Kidney epithelial cell (primary cell): Measurements from ENCODE around the gene PSME3IP1. TPM values are rescaled to one million over a fixed set of nuclear protein-coding genes. Genes with fewer than 3 reads are reported as not detected.

Experiments used
- DNase-seq: peaks from one replicate; pipeline ENCODE4 v3.0.0-alpha.2; 2010; ENCODE audit warnings: low read depth
- H3K27me3 ChIP-seq: 2 replicates; pipeline ENCODE4 v1.6.0; 2011; ENCODE audit warnings: low read length; ENCODE audit not compliant: control insufficient read depth, insufficient read depth
- H3K36me3 ChIP-seq: 2 replicates; pipeline ENCODE4 v1.5.1; 2011; ENCODE audit warnings: low read length; ENCODE audit not compliant: control insufficient read depth, insufficient read depth
- H3K4me3 ChIP-seq: 2 replicates; pipeline ENCODE4 v1.5.1; 2011; ENCODE audit warnings: low read depth, mild to moderate bottlenecking, control low read depth, low read length
- total RNA-seq: library from RNA; depleted of rRNA; stranded (reverse); fragments of >200 nt; gene quantifications from 2 replicates; pipeline ENCODE4 v1.2.3, GENCODE V29; 2015
- TF ChIP-seq, protein P1 (sequence below): IDR thresholded peaks from 2 replicates; pipeline ENCODE4 v1.5.1; 2011; ENCODE audit warnings: mild to moderate bottlenecking, moderate library complexity, low read length, control low read depth, inconsistent platforms; ENCODE audit not compliant: insufficient read depth, poor library complexity, severe bottlenecking

Gene PSME3IP1
- total RNA-seq, 1 donor from 2014 or later, result 94.5 TPM

DNA sequence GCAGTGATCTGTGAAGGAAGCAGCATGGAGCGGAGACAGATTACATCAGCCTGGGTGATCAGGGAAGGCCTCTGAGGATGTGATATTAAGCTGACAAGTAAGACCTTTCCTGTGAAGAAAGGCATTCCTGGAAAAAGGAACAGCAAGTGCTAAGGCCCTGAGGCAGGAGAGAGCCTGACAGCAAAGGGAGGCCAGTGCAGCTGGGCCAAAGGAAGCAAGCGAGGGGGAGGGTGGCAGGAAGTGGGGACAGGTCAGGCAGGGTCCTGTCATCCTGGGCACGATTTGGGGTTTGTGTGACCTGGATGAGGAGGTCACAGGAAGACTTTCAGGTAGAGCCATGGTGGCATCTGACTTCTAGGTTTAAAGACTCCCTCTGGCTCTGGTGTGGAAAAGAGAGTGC is 81.1 kb downstream of the PSME3IP1 start:
- TF ChIP-seq, protein P1, sequence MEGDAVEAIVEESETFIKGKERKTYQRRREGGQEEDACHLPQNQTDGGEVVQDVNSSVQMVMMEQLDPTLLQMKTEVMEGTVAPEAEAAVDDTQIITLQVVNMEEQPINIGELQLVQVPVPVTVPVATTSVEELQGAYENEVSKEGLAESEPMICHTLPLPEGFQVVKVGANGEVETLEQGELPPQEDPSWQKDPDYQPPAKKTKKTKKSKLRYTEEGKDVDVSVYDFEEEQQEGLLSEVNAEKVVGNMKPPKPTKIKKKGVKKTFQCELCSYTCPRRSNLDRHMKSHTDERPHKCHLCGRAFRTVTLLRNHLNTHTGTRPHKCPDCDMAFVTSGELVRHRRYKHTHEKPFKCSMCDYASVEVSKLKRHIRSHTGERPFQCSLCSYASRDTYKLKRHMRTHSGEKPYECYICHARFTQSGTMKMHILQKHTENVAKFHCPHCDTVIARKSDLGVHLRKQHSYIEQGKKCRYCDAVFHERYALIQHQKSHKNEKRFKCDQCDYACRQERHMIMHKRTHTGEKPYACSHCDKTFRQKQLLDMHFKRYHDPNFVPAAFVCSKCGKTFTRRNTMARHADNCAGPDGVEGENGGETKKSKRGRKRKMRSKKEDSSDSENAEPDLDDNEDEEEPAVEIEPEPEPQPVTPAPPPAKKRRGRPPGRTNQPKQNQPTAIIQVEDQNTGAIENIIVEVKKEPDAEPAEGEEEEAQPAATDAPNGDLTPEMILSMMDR, result no peak
- Histone ChIP-seq H3K4me3 (no peak overlapping the region), H3K36me3 (no peaks in the 10 kb centered on the region), H3K27me3 (no peaks in the 10 kb centered on the region)
- no peak for DNase-seq

DNA sequence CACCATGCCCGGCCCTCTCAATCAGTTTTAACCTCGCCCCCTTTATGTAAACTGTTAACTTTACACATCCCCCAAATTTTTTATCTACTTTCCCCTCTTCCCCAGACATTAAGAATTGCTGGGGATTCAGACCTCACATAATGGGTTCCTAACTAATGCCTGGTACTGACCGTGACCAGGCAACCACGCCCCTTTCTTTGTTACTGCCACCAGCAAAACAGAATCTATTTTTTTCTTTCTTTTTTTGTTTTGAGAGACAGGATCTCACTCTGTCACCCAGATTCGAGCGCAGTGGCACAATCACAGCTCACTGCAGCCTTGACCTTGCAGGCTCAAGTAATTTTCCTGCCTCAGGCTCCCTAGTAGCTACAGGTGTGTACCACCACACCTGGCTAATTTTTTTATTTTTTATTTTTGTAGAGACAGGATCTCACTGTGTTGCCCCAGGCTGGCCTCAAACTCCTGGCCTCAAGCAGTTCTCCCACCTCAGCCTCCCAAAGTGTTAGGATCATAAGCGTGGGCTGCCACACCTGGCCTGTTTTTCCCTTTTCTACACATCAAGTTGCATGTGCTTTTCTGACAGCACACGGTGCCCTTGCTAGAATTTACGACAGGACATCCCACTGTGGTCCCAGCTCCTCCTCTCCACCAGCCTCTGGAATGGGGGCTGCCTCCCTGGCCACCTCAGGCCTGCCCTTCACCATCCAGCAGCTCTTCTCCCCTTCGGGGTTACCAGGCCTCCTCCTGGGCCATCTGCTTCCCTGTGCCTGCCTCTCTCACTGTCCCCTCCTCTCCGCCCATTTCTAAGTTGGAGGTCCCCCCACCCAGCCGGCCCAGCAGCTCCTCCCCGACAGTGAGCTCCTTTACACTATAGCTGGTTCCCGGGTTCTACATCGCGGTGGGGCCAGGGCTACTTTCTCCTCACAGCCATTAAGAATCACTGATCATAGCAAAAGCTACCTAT is 82.7 kb downstream of the PSME3IP1 start:
- Histone ChIP-seq H3K4me3 (no peak overlapping the region), H3K36me3 (no peaks in the 10 kb centered on the region), H3K27me3 (no peaks in the 10 kb centered on the region)
- TF ChIP-seq, protein P1, result no peak
- DNase-seq, result no peak

Other genes with a start within 250 kb of the PSME3IP1 start
- not detected in 2 replicates for gene CETP, start 224.1 kb downstream of the PSME3IP1 start, total RNA-seq
- gene NLRC5, start 196.5 kb downstream of the PSME3IP1 start, total RNA-seq, result 7.7 and 14.1 TPM in 2 replicates
- 23.4 and 24.3 TPM in 2 replicates for gene CPNE2, start 93.5 kb downstream of the PSME3IP1 start, total RNA-seq
- 42.7 and 59.1 TPM in 2 replicates for gene RSPRY1, start 290 bp upstream of the PSME3IP1 start, total RNA-seq
- 70.4 and 78.3 TPM in 2 replicates for gene ARL2BP, start 59.2 kb upstream of the PSME3IP1 start, total RNA-seq
- gene PLLP, start 98.6 kb upstream of the PSME3IP1 start, total RNA-seq, result 11.9 and 12.6 TPM in 2 replicates
- not detected in 2 replicates for gene CCL22, start 172.7 kb upstream of the PSME3IP1 start, total RNA-seq
- 22.0 and 24.8 TPM in 2 replicates for gene CX3CL1, start 186.5 kb upstream of the PSME3IP1 start, total RNA-seq
- not detected in 2 replicates for gene CCL17, start 218.7 kb upstream of the PSME3IP1 start, total RNA-seq